H1 (cell line): ENCODE data around the gene SND1. TPM values are rescaled to one million over a fixed set of nuclear protein-coding genes. Genes with fewer than 3 reads are reported as not detected.

Source experiments
- CBX5 ChIP-seq: fragments of 300-800, 300-1000 bp; sonication (generic); IDR thresholded peaks from 2 replicates; pipeline ENCODE4 v1.7.1; 2016; ENCODE audit warnings: antibody characterized with exemption, low read length, low read depth
- CBX8 ChIP-seq: fragments of 300-800, 300-1000 bp; sonication (generic); IDR thresholded peaks from 2 replicates; pipeline ENCODE4 v1.7.1; 2016; ENCODE audit warnings: low read depth, low read length, borderline replicate concordance
- NRF1 ChIP-seq: IDR thresholded peaks from 2 replicates; pipeline ENCODE4 v1.6.1; 2011; ENCODE audit warnings: mild to moderate bottlenecking, low read depth, low read length, improper control_type of control experiment
- polyA plus RNA-seq, 7 experiments: library from polyadenylated mRNA; depleted of rRNA in 3 of 7; stranded (reverse) in 5 of 7; unstranded in 2 of 7; fragments of >200 nt in 5 of 7; fragments of 200-250 nt in 2 of 7; gene quantifications; 1 replicate in 5 of 7; 2 replicates in 1 of 7; 4 replicates in 1 of 7; pipeline versions ENCODE4 v1.2.1 to v1.2.3, GENCODE V29; 2011 to 2013; ENCODE audit warnings: missing spikeins in 2 of 7, mixed read lengths in 2 of 7
- total RNA-seq: library from RNA; stranded (reverse); fragmentation: NEBNext Ultra II Directional; extraction: Animal tissue kit (Norgen Biotek cat#: 25700); gene quantifications from 2 replicates; pipeline ENCODE4 v1.2.1, GENCODE V29; 2021
- TF ChIP-seq, protein P1 (sequence below): fragments of 300-600 bp; sonication (generic); IDR thresholded peaks from 2 replicates; pipeline ENCODE4 v1.7.1; 2012; ENCODE audit warnings: low read length, moderate library complexity, mild to moderate bottlenecking, inconsistent platforms; ENCODE audit not compliant: insufficient replicate concordance

SND1 gene
- total and polyA plus RNA-seq, 2 of the 8 experiments (the other 6 are each of a cell fraction or from before 2014, with no cell fraction given), result 122 to 290 TPM

GRCh38 chr7:127924874-127925273 is 272.9 kb downstream of the SND1 start (continued):
- TF ChIP-seq, protein P1, sequence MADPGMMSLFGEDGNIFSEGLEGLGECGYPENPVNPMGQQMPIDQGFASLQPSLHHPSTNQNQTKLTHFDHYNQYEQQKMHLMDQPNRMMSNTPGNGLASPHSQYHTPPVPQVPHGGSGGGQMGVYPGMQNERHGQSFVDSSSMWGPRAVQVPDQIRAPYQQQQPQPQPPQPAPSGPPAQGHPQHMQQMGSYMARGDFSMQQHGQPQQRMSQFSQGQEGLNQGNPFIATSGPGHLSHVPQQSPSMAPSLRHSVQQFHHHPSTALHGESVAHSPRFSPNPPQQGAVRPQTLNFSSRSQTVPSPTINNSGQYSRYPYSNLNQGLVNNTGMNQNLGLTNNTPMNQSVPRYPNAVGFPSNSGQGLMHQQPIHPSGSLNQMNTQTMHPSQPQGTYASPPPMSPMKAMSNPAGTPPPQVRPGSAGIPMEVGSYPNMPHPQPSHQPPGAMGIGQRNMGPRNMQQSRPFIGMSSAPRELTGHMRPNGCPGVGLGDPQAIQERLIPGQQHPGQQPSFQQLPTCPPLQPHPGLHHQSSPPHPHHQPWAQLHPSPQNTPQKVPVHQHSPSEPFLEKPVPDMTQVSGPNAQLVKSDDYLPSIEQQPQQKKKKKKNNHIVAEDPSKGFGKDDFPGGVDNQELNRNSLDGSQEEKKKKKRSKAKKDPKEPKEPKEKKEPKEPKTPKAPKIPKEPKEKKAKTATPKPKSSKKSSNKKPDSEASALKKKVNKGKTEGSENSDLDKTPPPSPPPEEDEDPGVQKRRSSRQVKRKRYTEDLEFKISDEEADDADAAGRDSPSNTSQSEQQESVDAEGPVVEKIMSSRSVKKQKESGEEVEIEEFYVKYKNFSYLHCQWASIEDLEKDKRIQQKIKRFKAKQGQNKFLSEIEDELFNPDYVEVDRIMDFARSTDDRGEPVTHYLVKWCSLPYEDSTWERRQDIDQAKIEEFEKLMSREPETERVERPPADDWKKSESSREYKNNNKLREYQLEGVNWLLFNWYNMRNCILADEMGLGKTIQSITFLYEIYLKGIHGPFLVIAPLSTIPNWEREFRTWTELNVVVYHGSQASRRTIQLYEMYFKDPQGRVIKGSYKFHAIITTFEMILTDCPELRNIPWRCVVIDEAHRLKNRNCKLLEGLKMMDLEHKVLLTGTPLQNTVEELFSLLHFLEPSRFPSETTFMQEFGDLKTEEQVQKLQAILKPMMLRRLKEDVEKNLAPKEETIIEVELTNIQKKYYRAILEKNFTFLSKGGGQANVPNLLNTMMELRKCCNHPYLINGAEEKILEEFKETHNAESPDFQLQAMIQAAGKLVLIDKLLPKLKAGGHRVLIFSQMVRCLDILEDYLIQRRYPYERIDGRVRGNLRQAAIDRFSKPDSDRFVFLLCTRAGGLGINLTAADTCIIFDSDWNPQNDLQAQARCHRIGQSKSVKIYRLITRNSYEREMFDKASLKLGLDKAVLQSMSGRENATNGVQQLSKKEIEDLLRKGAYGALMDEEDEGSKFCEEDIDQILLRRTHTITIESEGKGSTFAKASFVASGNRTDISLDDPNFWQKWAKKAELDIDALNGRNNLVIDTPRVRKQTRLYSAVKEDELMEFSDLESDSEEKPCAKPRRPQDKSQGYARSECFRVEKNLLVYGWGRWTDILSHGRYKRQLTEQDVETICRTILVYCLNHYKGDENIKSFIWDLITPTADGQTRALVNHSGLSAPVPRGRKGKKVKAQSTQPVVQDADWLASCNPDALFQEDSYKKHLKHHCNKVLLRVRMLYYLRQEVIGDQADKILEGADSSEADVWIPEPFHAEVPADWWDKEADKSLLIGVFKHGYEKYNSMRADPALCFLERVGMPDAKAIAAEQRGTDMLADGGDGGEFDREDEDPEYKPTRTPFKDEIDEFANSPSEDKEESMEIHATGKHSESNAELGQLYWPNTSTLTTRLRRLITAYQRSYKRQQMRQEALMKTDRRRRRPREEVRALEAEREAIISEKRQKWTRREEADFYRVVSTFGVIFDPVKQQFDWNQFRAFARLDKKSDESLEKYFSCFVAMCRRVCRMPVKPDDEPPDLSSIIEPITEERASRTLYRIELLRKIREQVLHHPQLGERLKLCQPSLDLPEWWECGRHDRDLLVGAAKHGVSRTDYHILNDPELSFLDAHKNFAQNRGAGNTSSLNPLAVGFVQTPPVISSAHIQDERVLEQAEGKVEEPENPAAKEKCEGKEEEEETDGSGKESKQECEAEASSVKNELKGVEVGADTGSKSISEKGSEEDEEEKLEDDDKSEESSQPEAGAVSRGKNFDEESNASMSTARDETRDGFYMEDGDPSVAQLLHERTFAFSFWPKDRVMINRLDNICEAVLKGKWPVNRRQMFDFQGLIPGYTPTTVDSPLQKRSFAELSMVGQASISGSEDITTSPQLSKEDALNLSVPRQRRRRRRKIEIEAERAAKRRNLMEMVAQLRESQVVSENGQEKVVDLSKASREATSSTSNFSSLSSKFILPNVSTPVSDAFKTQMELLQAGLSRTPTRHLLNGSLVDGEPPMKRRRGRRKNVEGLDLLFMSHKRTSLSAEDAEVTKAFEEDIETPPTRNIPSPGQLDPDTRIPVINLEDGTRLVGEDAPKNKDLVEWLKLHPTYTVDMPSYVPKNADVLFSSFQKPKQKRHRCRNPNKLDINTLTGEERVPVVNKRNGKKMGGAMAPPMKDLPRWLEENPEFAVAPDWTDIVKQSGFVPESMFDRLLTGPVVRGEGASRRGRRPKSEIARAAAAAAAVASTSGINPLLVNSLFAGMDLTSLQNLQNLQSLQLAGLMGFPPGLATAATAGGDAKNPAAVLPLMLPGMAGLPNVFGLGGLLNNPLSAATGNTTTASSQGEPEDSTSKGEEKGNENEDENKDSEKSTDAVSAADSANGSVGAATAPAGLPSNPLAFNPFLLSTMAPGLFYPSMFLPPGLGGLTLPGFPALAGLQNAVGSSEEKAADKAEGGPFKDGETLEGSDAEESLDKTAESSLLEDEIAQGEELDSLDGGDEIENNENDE, result no peak
- TF ChIP-seq CBX8 (no peak), CBX5 (no peak), NRF1 (no peak)
- TF ChIP-seq, all 59 proteins: peak for 0
